Neutrophil (primary cell): ENCODE results near the gene TOP1.

Experiments used
- H3K27ac ChIP-seq: fragments of 200-600 bp; sonication (generic); 2 replicates; pipeline ENCODE4 v1.5.1; 2016; ENCODE audit warnings: mild to moderate bottlenecking, moderate library complexity
- H3K27me3 ChIP-seq: fragments of 200-600 bp; sonication (generic); 2 replicates; pipeline ENCODE4 v1.6.0; 2016; ENCODE audit warnings: mild to moderate bottlenecking
- H3K36me3 ChIP-seq: fragments of 200-600 bp; sonication (generic); 2 replicates; pipeline ENCODE4 v1.5.1; 2017
- H3K4me1 ChIP-seq, 2 experiments: fragments of 200-600 bp in 1 of 2; sonication (generic) in 1 of 2; 1 replicate in 1 of 2; 2 replicates in 1 of 2; pipeline versions ENCODE4 v1.5.1 to v1.6.1; 2013 to 2016; ENCODE audit warnings: low read depth in 1 of 2, low read length in 1 of 2, mild to moderate bottlenecking in 1 of 2, moderate library complexity in 1 of 2; ENCODE audit not compliant: control insufficient read depth in 1 of 2, insufficient read depth in 1 of 2
- H3K4me3 ChIP-seq, 2 experiments: fragments of 200-600 bp in 1 of 2; sonication (generic) in 1 of 2; 1 replicate in 1 of 2; 2 replicates in 1 of 2; pipeline ENCODE4 v1.5.1; 2013 to 2016; ENCODE audit warnings: low read depth in 1 of 2, low read length in 1 of 2, mild to moderate bottlenecking in 1 of 2, moderate library complexity in 1 of 2
- H3K9me3 ChIP-seq: fragments of 200-600 bp; sonication (generic); 2 replicates; pipeline ENCODE4 v1.5.1; 2016
- CTCF ChIP-seq: fragments of 200-600 bp; sonication (generic); IDR thresholded peaks from 2 replicates; pipeline ENCODE4 v1.5.1; 2016; ENCODE audit warnings: antibody characterized with exemption

TOP1 gene

GRCh38 chr20:40992349-40993113 is 36.1 kb upstream of the TOP1 start:
- Histone ChIP-seq H3K4me3 (no peak overlapping the region), H3K27ac (peak overlapping the region; percentile 93), H3K27me3 (no peaks in the 10 kb centered on the region), H3K9me3 (no peaks in the 10 kb centered on the region), H3K4me1 (peaks cover 17 to 27% of the 10 kb centered on the region in 2 experiments), H3K36me3 (no peaks in the 10 kb centered on the region)
- TF ChIP-seq CTCF: no peak

- Histone ChIP-seq H3K27ac (no peak overlapping the region), H3K4me1 (peaks cover 17 to 27% of the 10 kb centered on the region in 2 experiments), H3K36me3 (no peaks in the 10 kb centered on the region), H3K27me3 (no peaks in the 10 kb centered on the region), H3K4me3 (no peak overlapping the region), H3K9me3 (no peaks in the 10 kb centered on the region)
- TF ChIP-seq CTCF: no peak
Measured at GRCh38 chr20:40993794-40994540, 34.7 kb upstream of the TOP1 start.

- H3K36me3 ChIP-seq: no peaks in the 10 kb centered on the region
- H3K9me3 ChIP-seq: no peaks in the 10 kb centered on the region
- TF ChIP-seq CTCF: no peak
- H3K4me1 ChIP-seq: peaks cover 8 to 13% of the 10 kb centered on the region in 2 experiments
- H3K27ac ChIP-seq: no peak overlapping the region
- H3K4me3 ChIP-seq: no peak overlapping the region
- H3K27me3 ChIP-seq: no peaks in the 10 kb centered on the region
Measured at GRCh38 chr20:40996326-40996725, 32.3 kb upstream of the TOP1 start.

- Histone ChIP-seq H3K27me3 (no peaks in the 10 kb centered on the region), H3K27ac (no peak overlapping the region), H3K36me3 (no peaks in the 10 kb centered on the region), H3K4me1 (peaks cover under 1 to 5% of the 10 kb centered on the region in 2 experiments), H3K9me3 (no peaks in the 10 kb centered on the region), H3K4me3 (no peak overlapping the region)
- no peak for TF ChIP-seq CTCF
Measured at GRCh38 chr20:40997116-40997515, 31.5 kb upstream of the TOP1 start.

GRCh38 chr20:40999841-41000240 is 28.8 kb upstream of the TOP1 start:
- no peak for TF ChIP-seq CTCF
- Histone ChIP-seq H3K27me3 (no peaks in the 10 kb centered on the region), H3K4me1 (peaks cover 7 to 11% of the 10 kb centered on the region in 2 experiments)

More at GRCh38 chr20:40999841-41000240, 28.8 kb upstream of the TOP1 start:
- no peak overlapping the region for H3K27ac ChIP-seq
- no peak overlapping the region for H3K4me3 ChIP-seq
- H3K9me3 ChIP-seq: no peaks in the 10 kb centered on the region
- H3K36me3 ChIP-seq: no peaks in the 10 kb centered on the region
